Measurements from ENCODE around the gene ABL2.

GRCh38 chr1:179143322-179143721 lies 86.2 kb downstream of the ABL2 start:
- TF ChIP-seq GATA2 (IDR thresholded peaks at IDR 0.05; ENCODE audit: low read depth, low read length) = no peak
- no peak for TF ChIP-seq GATA3 (IDR thresholded peaks at IDR 0.05; ENCODE audit: low read depth, low read length)

Data from SH-SY5Y (cell line).